ENCODE data around the gene UROD.
"Not testable (repeated sequence)": the region's sequence is repeated elsewhere in the genome, so short reads cannot be mapped to it uniquely, and the experiment has no call there.

UROD gene

GRCh38 chr1:45040297-45040696 lies 28.2 kb downstream of the UROD start:
- no peak for DNase-seq (ENCODE audit: low read depth)

- DNase-seq (ENCODE audit: low read depth), result no peak
Observed at GRCh38 chr1:45043094-45043493, 31.0 kb downstream of the UROD start.

GRCh38 chr1:45044916-45045315 lies 32.9 kb downstream of the UROD start:
- no peak for DNase-seq (ENCODE audit: low read depth)

GRCh38 chr1:45047032-45047431 lies 35.0 kb downstream of the UROD start:
- no peak for DNase-seq (ENCODE audit: low read depth)

GRCh38 chr1:45051005-45051772 lies 39.1 kb downstream of the UROD start:
- no peak for DNase-seq (ENCODE audit: low read depth)

- no peak for DNase-seq (ENCODE audit: low read depth)
Observed at GRCh38 chr1:45057542-45057941, 45.5 kb downstream of the UROD start.

- no peak for DNase-seq (ENCODE audit: low read depth)
Observed at GRCh38 chr1:45059829-45060228, 47.8 kb downstream of the UROD start.

- DNase-seq (ENCODE audit: low read depth), result not testable (repeated sequence)
Observed at GRCh38 chr1:45062463-45062862, 50.4 kb downstream of the UROD start.

- no peak for DNase-seq (ENCODE audit: low read depth)
Observed at GRCh38 chr1:45065083-45065482, 53.0 kb downstream of the UROD start.
